HG03354 (cell line): ENCODE results near the gene TPBGL.

Experiments
- ATAC-seq: cut with Tn5 transposase; IDR thresholded peaks from one replicate; pipeline ENCODE4 v1.9.1; 2021; ENCODE audit warnings: mild to moderate bottlenecking; ENCODE audit not compliant: unreplicated experiment, poor library complexity, severe bottlenecking

Gene TPBGL

GRCh38 chr11:75240311-75241035 is at the start of gene TPBGL:
Gene TPBGL (plus strand): TSS chr11:75240774. CDS start chr11:75241050, 276 bp downstream.
- ATAC-seq = peak; percentile 5

- ATAC-seq = no peak
Measured at GRCh38 chr11:75191330-75191717, 49.2 kb upstream of the TPBGL start.

GRCh38 chr11:75193271-75193670 is 47.3 kb upstream of the TPBGL start:
- no peak for ATAC-seq

GRCh38 chr11:75193711-75194110 is 46.9 kb upstream of the TPBGL start:
- ATAC-seq = no peak

GRCh38 chr11:75194147-75194546 is 46.4 kb upstream of the TPBGL start:
- ATAC-seq = no peak

GRCh38 chr11:75195167-75195962 is 45.2 kb upstream of the TPBGL start:
- no peak for ATAC-seq

GRCh38 chr11:75196426-75196825 is 44.1 kb upstream of the TPBGL start:
- no peak for ATAC-seq

GRCh38 chr11:75197512-75198277 is 42.9 kb upstream of the TPBGL start:
- ATAC-seq = no peak

- ATAC-seq = no peak
Measured at GRCh38 chr11:75198278-75198973, 42.1 kb upstream of the TPBGL start.

GRCh38 chr11:75199412-75199955 is 41.1 kb upstream of the TPBGL start:
- ATAC-seq = no peak

GRCh38 chr11:75200051-75200450 is 40.5 kb upstream of the TPBGL start:
- ATAC-seq = no peak

- no peak for ATAC-seq
Measured at GRCh38 chr11:75200531-75200930, 40.0 kb upstream of the TPBGL start.

GRCh38 chr11:75201771-75202170 is 38.8 kb upstream of the TPBGL start:
- no peak for ATAC-seq

- ATAC-seq = no peak
Measured at GRCh38 chr11:75202195-75202594, 38.4 kb upstream of the TPBGL start.

GRCh38 chr11:75203138-75203537 is 37.4 kb upstream of the TPBGL start:
- no peak for ATAC-seq

GRCh38 chr11:75203641-75204011 is 36.9 kb upstream of the TPBGL start:
- no peak for ATAC-seq

- ATAC-seq = no peak
Measured at GRCh38 chr11:75204012-75204674, 36.4 kb upstream of the TPBGL start.

GRCh38 chr11:75204685-75205563 is 35.6 kb upstream of the TPBGL start:
- ATAC-seq = peak; percentile 78
